ENCODE results near the gene BANF2.

DNA sequence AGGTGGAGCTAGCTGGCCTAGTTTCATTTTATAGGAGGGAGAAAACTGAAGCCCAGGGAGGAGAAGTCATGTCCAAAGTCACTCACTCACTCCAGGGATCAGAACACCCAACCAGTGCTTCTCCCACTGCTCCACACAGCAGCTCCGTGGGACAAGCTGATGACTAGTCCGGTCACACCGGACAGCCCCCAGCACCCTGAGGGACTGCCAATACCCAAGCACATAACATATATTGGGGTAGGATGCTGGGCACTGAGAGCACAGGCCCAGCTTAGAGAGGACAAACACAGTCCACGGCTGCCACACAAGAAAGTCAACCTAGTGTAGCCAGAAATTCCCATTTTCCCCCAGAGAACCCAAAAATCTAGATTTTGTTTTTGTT lies 23.4 kb upstream of the BANF2 start:
- TF ChIP-seq, protein P1, sequence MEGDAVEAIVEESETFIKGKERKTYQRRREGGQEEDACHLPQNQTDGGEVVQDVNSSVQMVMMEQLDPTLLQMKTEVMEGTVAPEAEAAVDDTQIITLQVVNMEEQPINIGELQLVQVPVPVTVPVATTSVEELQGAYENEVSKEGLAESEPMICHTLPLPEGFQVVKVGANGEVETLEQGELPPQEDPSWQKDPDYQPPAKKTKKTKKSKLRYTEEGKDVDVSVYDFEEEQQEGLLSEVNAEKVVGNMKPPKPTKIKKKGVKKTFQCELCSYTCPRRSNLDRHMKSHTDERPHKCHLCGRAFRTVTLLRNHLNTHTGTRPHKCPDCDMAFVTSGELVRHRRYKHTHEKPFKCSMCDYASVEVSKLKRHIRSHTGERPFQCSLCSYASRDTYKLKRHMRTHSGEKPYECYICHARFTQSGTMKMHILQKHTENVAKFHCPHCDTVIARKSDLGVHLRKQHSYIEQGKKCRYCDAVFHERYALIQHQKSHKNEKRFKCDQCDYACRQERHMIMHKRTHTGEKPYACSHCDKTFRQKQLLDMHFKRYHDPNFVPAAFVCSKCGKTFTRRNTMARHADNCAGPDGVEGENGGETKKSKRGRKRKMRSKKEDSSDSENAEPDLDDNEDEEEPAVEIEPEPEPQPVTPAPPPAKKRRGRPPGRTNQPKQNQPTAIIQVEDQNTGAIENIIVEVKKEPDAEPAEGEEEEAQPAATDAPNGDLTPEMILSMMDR (IDR thresholded peaks at IDR 0.05): no peak
- no peak for TF ChIP-seq POLR2A (IDR thresholded peaks at IDR 0.05)

Measured in heart left ventricle (tissue), 13 donors.